Dendritic cell treated with granulocyte-macrophage colony-stimulating factor and Interleukin-4, amounts not matched to agents 40 ng/mL and 50 ng/mL, for 4 days (primary cell): Measurements from ENCODE around the gene VSIR.

Experiments
- H3K27ac Mint-ChIP-seq: one replicate; pipeline ENCODE4 v1.8.0; 2022; ENCODE audit warnings: mild to moderate bottlenecking, mixed read lengths
- H3K27me3 Mint-ChIP-seq: one replicate; pipeline ENCODE4 v1.8.0; 2022; ENCODE audit warnings: mild to moderate bottlenecking, mixed read lengths
- H3K36me3 Mint-ChIP-seq: one replicate; pipeline ENCODE4 v1.8.0; 2022; ENCODE audit warnings: low read depth, mixed read lengths
- H3K4me1 Mint-ChIP-seq: one replicate; pipeline ENCODE4 v1.8.0; 2022; ENCODE audit warnings: low read depth, mixed read lengths
- H3K4me3 Mint-ChIP-seq: one replicate; pipeline ENCODE4 v1.8.0; 2022; ENCODE audit warnings: mild to moderate bottlenecking, moderate library complexity, mixed read lengths
- H3K9me3 Mint-ChIP-seq: one replicate; pipeline ENCODE4 v1.8.0; 2022; ENCODE audit warnings: mixed read lengths
- intact Hi-C: fragments of 100-400 bp; cut with micrococcal nuclease; formaldehyde crosslinking; loops from one replicate; pipeline ENCODE4 v1.15.0; 2022

Gene VSIR

DNA sequence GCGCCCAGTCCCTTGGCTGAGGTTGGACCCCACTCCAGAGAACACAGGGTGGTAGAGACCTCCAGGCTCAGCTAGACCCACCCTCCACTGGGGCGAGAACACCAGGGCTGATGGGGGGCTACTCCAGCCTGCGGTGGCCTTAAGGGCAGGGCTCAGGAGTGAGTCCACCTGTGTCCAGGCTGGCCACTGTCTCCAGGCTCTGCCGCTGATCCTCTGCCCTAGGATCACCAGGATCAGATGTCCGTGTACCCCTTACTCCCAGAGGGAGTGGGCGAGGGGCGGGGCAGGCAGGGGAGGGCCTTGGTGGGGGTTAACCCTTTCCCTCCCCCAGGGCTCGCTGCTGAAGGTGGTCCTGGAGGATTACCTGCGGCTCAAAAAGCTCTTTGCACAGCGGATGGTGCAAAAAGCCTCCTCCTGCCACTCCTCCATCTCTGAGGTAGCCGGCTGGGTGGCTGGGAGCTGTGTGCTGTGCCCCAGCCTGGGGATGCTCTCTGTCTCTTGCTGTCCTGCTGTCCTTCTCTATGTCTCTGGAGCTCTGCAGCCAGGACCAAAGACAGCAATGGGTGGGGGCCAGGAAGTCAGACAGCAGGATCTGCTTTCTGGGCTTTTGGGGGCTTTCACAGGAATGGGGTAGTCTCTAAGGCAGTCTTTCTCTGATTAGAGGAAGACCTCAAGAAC is 39.7 kb upstream of the VSIR start:
- H3K27ac Mint-ChIP-seq = no peak overlapping the region
- H3K27me3 Mint-ChIP-seq = no peaks in the 10 kb centered on the region
- H3K4me3 Mint-ChIP-seq = no peak overlapping the region
- H3K36me3 Mint-ChIP-seq = peaks cover 85% of the 10 kb centered on the region
- H3K9me3 Mint-ChIP-seq = no peaks in the 10 kb centered on the region
- intact Hi-C loops = loop anchor here (5.0 to 10.0 kb wide), 2 partner anchors 41 to 498 kb away; partner anchors contain the start of genes SLC29A3 and VSIR
- peaks cover 48% of the 10 kb centered on the region for H3K4me1 Mint-ChIP-seq

DNA sequence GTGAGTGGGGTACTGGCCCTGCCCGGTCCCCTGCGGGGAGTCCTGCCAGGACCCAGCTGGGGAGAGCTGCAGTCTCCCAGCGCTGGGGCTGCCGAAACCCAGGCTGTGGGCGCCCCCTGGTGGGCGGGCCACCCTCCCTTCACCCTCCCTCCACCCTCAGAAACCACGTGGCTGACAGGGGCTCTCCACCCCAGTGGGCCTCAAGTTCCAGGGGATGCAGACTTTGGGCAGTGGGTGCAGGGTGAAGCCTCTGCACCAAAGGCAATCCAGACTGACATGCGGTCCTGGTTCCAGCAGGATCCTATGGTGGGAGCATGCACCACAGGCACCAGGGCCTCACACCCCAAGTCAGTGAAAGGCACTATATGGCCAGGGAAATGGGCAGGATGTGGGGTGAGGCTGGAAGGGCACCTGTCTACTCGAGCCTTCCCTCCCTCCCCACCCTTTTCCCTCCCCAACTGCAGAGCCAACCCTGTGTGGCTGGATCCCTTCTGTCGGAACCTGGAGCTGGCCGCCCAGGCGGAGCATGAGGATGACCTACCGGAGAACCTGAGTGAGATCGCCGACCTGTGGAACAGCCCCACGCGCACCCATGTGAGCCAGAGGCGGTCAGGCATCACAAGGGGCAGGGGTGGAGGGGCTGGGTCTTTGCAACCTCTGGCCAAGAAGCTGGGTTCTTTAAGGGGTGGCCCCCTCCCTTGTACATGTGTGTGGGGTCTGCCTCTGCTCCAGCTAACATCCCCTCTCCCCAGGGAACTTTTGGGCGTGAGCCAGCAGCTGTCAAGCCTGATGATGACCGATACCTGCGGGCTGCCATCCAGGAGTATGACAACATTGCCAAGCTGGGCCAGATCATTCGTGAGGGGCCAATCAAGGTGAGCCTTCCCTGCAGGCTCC is 38.9 kb upstream of the VSIR start:
- H3K27me3 Mint-ChIP-seq = no peaks in the 10 kb centered on the region
- H3K9me3 Mint-ChIP-seq = no peaks in the 10 kb centered on the region
- intact Hi-C loops = loop anchor here (5.0 to 10.0 kb wide), 2 partner anchors 40 to 497 kb away; partner anchors contain the start of genes SLC29A3 and VSIR
- no peak overlapping the region for H3K4me3 Mint-ChIP-seq
- peaks cover 85% of the 10 kb centered on the region for H3K36me3 Mint-ChIP-seq
- no peak overlapping the region for H3K27ac Mint-ChIP-seq
- H3K4me1 Mint-ChIP-seq = peaks cover 47% of the 10 kb centered on the region

DNA sequence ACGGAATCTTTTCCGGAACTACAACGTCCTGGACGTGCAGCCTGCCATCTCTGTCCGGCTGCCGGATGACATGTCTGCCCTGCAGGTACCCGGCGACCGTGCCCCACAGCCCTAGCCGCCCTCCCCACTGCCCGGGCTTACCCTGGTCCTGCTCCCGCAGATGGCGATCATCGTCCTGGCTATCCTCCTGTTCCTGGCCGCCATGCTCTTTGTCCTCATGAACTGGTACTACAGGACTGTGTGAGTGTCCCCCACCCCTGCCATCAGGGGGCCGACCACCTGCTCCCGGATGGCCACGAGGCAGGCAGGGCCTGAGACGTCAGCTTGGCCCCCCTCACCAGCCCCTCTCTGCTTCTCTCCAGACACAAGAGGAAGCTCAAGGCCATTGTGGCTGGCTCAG is 38.0 kb upstream of the VSIR start:
- Mint-ChIP-seq H3K27me3 (no peaks in the 10 kb centered on the region), H3K27ac (peak overlapping the region; percentile 18), H3K36me3 (peaks cover 78% of the 10 kb centered on the region), H3K4me1 (peaks cover 47% of the 10 kb centered on the region), H3K9me3 (no peaks in the 10 kb centered on the region), H3K4me3 (no peak overlapping the region)
- intact Hi-C loops = loop anchor here (5.0 to 10.0 kb wide), 2 partner anchors 39 to 497 kb away; partner anchors contain the start of genes SLC29A3 and VSIR

DNA sequence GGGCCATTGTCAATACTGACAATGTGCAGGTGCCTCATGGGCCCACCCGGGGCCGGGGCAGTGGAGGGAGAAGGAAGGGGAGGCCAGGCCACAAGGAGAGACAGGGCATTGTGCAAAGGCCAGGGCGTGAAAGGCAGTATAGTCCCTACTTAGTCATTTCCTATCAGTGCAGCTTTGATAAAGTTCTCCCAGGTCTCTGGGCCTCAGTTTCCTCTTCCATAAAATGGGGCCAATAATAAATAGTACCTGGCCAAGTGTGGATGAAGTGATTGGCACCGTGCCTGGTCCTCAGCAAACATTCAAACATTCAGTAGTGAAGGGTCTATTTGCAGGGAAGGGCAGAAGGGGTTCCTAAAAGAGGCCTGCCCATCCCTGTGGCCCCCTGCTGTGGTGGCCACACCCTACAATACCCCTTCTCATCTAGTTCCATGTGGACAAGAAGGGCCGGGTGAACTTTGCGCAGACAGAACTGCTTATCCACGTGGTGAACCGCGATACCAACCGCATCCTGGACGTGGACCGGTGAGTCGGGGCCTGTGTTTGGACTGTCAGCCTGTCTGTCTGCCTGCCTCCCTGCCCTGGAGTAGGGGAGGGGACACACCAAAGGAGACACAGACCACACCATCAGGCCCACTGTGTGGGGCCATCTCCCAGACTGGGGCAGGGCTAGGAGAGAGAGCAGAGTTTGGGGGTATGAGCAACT is 36.9 kb upstream of the VSIR start:
- H3K36me3 Mint-ChIP-seq = peaks cover 67% of the 10 kb centered on the region

DNA sequence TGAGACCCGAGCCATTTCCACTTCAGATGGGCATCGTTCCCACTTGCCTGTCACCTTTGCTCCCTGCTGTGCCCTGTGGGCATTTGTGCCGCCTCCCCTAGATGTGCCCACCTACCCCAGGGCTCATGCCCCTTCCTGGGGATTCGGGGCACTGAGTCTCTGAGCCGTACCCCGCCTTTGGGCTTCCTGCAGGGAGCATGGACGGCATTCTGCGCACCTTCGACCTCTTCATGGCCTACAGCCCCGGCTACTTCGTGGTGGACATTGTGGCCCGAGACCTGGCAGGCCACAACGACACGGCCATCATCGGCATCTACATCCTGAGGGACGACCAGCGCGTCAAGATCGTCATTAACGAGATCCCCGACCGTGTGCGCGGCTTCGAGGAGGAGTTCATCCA is 36.3 kb upstream of the VSIR start:
- Mint-ChIP-seq H3K9me3 (no peaks in the 10 kb centered on the region), H3K4me3 (no peak overlapping the region), H3K4me1 (peaks cover 45% of the 10 kb centered on the region), H3K36me3 (peaks cover 61% of the 10 kb centered on the region), H3K27ac (no peak overlapping the region), H3K27me3 (no peaks in the 10 kb centered on the region)
- intact Hi-C loops = loop anchor here (5.0 to 10.0 kb wide), 2 partner anchors 37 to 495 kb away; partner anchors contain the start of genes SLC29A3 and VSIR

More for the DNA sequence above, 36.9 kb upstream of the VSIR start:
- Mint-ChIP-seq H3K27ac (no peak overlapping the region), H3K4me3 (no peak overlapping the region), H3K27me3 (no peaks in the 10 kb centered on the region), H3K9me3 (no peaks in the 10 kb centered on the region), H3K4me1 (peaks cover 45% of the 10 kb centered on the region)
- intact Hi-C loops = loop anchor here (5.0 to 10.0 kb wide), 2 partner anchors 38 to 495 kb away; partner anchors contain the start of genes SLC29A3 and VSIR

DNA sequence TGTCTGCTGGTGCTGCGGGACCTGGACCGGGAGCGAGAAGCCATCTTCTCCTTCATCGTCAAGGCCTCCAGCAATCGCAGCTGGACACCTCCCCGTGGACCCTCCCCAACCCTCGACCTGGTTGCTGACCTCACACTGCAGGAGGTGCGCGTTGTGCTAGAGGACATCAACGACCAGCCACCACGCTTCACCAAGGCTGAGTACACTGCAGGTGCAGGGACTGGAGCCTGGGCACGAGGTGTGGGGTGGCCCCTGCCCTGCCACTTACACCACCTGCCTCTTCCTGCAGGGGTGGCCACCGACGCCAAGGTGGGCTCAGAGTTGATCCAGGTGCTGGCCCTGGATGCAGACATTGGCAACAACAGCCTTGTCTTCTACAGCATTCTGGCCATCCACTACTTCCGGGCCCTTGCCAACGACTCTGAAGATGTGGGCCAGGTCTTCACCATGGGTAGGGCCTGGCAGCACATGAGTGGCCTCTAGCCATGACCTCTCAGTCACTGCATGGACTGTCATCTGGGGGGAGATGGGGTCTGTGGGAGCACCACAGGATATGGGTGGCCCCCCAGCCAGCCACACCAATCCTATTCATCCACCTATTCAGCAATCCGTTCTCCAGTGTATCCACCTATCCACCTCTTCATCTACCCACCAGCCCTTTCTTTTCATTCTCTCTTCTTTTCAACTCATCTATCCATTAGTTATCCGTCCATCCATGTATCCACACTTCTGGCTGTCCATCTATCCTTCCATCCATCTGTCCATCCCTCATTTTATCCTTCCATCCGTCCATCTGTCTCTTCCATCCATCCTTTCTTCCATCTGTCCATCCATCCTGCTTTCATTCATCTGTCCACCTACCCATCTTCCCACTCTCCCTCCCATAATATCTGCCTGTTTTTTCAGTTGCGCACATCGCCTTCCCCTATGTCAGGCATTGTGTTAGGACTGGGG is 34.5 kb upstream of the VSIR start:
- H3K27me3 Mint-ChIP-seq = no peaks in the 10 kb centered on the region
- peak overlapping the region; percentile 74 for H3K27ac Mint-ChIP-seq
- H3K9me3 Mint-ChIP-seq = no peaks in the 10 kb centered on the region
- H3K4me1 Mint-ChIP-seq = peaks cover 54% of the 10 kb centered on the region
- H3K36me3 Mint-ChIP-seq = peaks cover 45% of the 10 kb centered on the region
- H3K4me3 Mint-ChIP-seq = no peak overlapping the region
- intact Hi-C loops = no loop called here

DNA sequence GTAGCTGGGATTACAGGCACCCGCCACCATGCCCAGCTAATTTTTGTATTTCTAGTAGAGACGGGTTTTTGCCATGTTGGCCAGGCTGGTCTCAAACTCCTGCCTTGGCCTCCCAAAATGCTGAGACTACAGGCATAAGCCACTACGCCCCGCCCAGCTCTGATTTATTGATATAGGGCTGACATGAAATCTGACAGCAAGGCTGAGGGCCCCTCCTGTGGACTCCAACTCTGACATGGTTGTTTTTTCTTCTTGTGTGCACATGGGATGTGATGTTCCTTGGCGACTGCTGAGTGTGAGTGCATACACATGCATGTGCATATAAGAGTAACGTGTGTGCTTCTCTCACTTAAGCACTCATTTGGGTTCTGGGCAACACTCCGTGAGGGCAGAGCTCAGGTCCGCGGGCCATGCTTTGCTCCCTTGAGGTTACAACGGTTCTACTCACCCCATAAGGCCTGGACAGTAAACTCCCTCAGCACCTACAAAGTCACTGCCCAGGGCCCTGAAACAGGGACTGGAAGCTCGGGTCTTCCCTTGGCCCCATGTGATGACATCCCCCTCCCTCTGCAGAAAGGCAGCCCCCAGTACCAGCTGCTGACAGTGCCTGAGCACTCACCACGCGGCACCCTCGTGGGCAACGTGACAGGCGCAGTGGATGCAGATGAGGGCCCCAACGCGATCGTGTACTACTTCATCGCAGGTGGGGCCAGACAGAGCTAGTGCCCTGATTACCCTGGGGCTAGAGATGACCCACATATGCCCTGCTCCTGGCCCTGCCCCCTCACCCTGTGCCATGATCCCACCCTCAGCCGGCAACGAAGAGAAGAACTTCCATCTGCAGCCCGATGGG is 33.6 kb upstream of the VSIR start:
- H3K4me3 Mint-ChIP-seq = no peak overlapping the region
- H3K4me1 Mint-ChIP-seq = peaks cover 63% of the 10 kb centered on the region
- no peaks in the 10 kb centered on the region for H3K27me3 Mint-ChIP-seq
- H3K9me3 Mint-ChIP-seq = no peaks in the 10 kb centered on the region
- peaks cover 45% of the 10 kb centered on the region for H3K36me3 Mint-ChIP-seq
- peak overlapping the region; percentile 74 for H3K27ac Mint-ChIP-seq
- intact Hi-C loops = no loop called here

DNA sequence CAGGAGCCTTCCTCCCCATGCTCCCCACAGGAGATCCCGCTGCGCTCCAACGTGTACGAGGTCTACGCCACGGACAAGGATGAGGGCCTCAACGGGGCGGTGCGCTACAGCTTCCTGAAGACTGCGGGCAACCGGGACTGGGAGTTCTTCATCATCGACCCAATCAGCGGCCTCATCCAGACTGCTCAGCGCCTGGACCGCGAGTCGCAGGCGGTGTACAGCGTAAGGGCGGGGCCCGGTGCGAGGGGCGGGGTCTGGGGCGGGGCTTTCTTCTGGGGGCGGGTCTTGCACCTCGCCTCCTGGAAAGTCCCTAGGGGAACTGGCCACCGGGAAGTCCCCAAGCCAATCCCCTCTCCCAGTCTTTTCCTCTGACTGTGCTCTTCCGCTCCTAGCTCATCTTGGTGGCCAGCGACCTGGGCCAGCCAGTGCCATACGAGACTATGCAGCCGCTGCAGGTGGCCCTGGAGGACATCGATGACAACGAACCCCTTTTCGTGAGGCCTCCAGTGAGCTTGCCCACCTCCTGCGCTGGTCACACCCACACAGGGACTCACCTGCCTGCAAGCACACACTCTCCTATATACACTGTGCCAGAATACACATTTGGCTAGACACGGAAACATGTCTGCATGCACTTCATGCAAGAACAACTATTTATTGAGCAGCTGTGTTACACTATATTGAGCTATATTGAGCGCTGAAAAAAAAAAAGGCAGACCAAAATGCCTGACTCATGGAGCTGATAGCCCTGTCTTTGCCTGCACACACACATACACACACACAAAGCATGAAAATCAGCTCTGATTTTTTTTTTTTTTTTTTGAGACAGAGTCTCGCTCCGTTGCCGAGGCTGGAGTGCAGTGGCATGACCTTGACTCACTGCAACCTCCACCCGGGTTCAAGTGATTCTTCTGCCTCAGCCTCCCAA is 32.7 kb upstream of the VSIR start:
- peaks cover 71% of the 10 kb centered on the region for H3K4me1 Mint-ChIP-seq
- intact Hi-C loops = no loop called here
- peak overlapping the region; percentile 74 for H3K27ac Mint-ChIP-seq
- H3K27me3 Mint-ChIP-seq = no peaks in the 10 kb centered on the region
- no peaks in the 10 kb centered on the region for H3K9me3 Mint-ChIP-seq
- no peak overlapping the region for H3K4me3 Mint-ChIP-seq
- H3K36me3 Mint-ChIP-seq = peaks cover 36% of the 10 kb centered on the region

DNA sequence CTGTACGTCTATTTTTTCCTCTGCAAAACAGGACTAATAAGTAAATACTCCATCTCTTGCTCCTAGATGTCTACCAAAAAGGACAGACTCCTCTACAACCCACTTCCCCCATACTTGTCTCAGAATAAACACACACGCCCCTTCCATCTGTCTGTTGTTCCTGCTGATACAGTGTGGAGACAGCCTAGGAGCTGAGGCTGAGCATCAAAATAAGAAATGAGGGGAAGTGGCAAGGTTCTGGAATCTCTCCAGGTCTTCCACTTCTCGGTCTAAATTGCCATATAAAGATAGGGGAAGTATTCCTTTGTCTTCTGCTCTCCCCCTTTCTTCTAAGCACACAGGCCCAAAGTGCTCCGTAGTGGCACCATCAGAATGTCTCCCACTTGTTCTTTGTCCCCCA is 30.8 kb upstream of the VSIR start:
- H3K36me3 Mint-ChIP-seq = peaks cover 20% of the 10 kb centered on the region
- peaks cover 88% of the 10 kb centered on the region for H3K4me1 Mint-ChIP-seq
- H3K27me3 Mint-ChIP-seq = no peaks in the 10 kb centered on the region
- H3K4me3 Mint-ChIP-seq = no peak overlapping the region
- intact Hi-C loops = no loop called here
- H3K27ac Mint-ChIP-seq = peak overlapping the region; percentile 42
- no peaks in the 10 kb centered on the region for H3K9me3 Mint-ChIP-seq

DNA sequence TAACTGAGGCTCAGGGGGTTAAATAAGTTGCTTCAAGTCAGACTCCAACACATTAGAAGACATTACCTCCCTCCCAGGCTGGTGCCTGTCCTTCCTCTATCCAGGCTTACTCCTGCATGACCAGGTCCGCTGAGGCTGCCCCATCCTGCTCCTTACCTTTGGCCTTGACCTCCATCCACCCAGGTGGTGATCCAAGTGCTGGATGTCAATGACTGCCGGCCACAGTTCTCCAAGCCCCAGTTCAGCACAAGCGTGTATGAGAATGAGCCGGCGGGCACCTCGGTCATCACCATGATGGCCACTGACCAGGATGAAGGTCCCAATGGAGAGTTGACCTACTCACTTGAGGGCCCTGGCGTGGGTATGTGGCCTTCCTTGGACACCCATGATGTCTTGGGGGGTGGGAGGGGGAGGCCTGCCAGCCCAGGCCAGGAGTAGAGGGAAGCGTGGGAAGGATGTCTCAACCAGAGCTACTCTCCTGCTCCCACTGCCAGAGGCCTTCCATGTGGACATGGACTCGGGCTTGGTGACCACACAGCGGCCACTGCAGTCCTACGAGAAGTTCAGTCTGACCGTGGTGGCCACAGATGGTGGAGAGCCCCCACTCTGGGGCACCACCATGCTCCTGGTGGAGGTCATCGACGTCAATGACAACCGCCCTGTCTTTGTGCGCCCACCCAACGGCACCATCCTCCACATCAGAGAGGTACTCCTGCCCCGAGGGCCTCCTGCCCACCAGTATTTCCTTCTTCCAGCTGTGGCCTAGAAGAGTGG is 29.6 kb upstream of the VSIR start:
- Mint-ChIP-seq H3K36me3 (peaks cover 9% of the 10 kb centered on the region), H3K4me3 (no peak overlapping the region), H3K9me3 (no peaks in the 10 kb centered on the region), H3K4me1 (peaks cover 89% of the 10 kb centered on the region), H3K27ac (no peak overlapping the region), H3K27me3 (no peaks in the 10 kb centered on the region)
- intact Hi-C loops = no loop called here

DNA sequence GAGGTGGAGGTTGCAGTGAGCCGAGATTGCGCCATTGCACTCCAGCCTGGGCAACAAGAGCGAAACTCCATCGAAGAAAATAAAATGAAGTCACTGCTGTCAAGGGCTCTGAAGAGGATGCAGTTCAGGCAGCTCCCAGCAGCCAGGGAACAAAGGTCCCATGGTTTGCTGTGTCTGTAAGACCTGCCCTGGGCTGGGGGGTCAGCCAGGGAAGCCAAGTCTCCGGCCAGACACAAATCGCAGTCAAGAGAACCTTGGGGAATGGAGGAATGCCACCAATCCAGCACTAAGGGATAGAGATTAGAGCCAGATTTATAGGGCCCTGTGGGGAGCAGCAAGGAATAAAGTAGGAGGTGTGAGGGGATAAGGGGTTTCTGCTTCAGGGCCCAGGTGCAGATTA is 28.9 kb upstream of the VSIR start:
- H3K4me1 Mint-ChIP-seq = peaks cover 90% of the 10 kb centered on the region
- H3K4me3 Mint-ChIP-seq = no peak overlapping the region
- intact Hi-C loops = no loop called here
- no peaks in the 10 kb centered on the region for H3K9me3 Mint-ChIP-seq
- no peaks in the 10 kb centered on the region for H3K27me3 Mint-ChIP-seq
- H3K36me3 Mint-ChIP-seq = peaks cover 2% of the 10 kb centered on the region
- H3K27ac Mint-ChIP-seq = no peak overlapping the region
